ENCODE data around the gene TBX5. TPM values are rescaled to one million over a fixed set of nuclear protein-coding genes. Genes with fewer than 3 reads are reported as not detected.

TBX5 gene
- total RNA-seq, 1 donor from 2014 or later: not detected

DNA sequence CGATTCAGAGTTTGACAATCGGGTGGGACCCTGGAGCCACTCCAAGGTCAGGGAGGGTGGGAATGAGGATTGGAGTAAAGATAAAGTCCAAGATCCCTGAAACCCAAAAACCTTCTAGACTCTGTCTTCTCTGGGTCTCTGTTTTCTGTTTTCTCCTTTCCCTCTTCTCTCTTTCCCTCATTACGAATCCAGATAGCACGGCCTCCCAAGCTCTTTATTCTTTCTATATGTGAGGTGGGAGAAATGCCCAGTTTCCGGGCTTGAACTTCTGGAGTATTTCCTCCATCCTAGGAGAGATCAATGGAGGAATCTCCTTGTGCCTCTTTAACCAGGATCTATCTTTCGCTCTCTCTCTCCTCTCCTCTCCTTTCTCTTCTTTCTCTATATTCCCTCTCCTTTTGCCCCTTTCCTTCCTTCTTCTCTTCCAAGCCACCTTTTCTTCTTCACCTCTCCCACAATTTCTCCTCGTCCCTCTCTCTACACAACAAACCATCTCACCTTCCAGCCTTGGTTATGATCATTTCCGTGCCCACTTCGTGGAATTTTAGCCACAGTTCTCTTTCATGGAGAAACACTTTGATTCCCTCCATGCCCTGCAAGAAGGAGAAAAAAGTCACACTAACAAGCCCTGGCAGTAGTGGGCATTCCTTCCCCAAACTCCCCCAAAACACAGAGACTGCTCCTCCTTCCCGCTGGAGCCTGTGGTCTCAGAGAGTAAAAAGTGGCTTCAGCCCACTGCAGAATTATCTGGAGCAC is 4.4 kb downstream of the TBX5 start:
- TF ChIP-seq CTCF (IDR thresholded peaks at IDR 0.05): no peak
- no peak for TF ChIP-seq POLR2A (IDR thresholded peaks at IDR 0.05)
- TF ChIP-seq POLR2AphosphoS5 (IDR thresholded peaks at IDR 0.05; ENCODE audit: insufficient read depth in 1 of 2, low read depth in 1 of 2): no peak
- H3K4me1 ChIP-seq: peaks cover 9% of the 10 kb centered on the region
- DNase-seq (ENCODE audit: extremely low spot score in 2 of 2): no peak
- no peaks in the 10 kb centered on the region for H3K36me3 ChIP-seq
- H3K9me3 ChIP-seq: no peaks in the 10 kb centered on the region
- peaks cover 8% of the 10 kb centered on the region for H3K27me3 ChIP-seq
- H3K4me3 ChIP-seq: no peak overlapping the region
- H3K27ac ChIP-seq: no peak overlapping the region
- intact Hi-C loops (cut with DNase I): no loop called here

GRCh38 chr12:114400925-114401324 is 5.0 kb downstream of the TBX5 start:
- Histone ChIP-seq H3K9me3 (no peaks in the 10 kb centered on the region), H3K4me3 (no peak overlapping the region), H3K27ac (no peak overlapping the region), H3K27me3 (peaks cover 14% of the 10 kb centered on the region), H3K4me1 (peaks cover 10% of the 10 kb centered on the region), H3K36me3 (no peaks in the 10 kb centered on the region)
- intact Hi-C loops (cut with DNase I): no loop called here
- no peak for DNase-seq (ENCODE audit: extremely low spot score in 2 of 2)
- TF ChIP-seq POLR2A (IDR thresholded peaks at IDR 0.05) (no peak), CTCF (IDR thresholded peaks at IDR 0.05) (no peak), POLR2AphosphoS5 (IDR thresholded peaks at IDR 0.05; ENCODE audit: insufficient read depth in 1 of 2, low read depth in 1 of 2) (no peak)

DNA sequence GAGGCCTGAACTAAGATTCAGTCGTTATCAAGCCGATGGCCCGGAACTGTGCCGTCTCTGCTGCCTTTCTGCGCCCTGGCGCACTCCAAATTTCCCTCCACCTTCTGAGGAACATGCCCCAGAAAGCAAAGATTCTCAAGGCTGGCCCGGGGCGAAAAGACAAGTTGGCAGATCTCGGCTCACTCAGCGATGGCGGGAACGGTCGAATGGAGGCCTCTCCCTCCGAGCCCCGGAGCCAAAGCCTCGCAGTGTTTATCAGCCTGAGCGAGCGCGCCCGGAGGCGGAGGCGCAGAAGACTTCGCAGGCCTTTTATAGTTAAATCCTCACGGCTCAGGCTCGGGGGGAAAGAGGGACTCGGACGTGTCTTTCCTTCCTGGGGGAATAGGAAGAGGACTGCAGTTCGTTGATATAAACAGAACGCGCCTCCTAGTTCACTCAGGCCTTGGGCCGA is 5.6 kb downstream of the TBX5 start:
- DNase-seq (ENCODE audit: extremely low spot score in 2 of 2): no peak
- H3K9me3 ChIP-seq: no peaks in the 10 kb centered on the region
- H3K4me1 ChIP-seq: peaks cover 10% of the 10 kb centered on the region
- intact Hi-C loops (cut with DNase I): no loop called here
- H3K27ac ChIP-seq: no peak overlapping the region
- no peaks in the 10 kb centered on the region for H3K36me3 ChIP-seq
- no peak overlapping the region for H3K4me3 ChIP-seq
- peaks cover 14% of the 10 kb centered on the region for H3K27me3 ChIP-seq
- TF ChIP-seq POLR2AphosphoS5 (IDR thresholded peaks at IDR 0.05; ENCODE audit: insufficient read depth in 1 of 2, low read depth in 1 of 2) (no peak), CTCF (IDR thresholded peaks at IDR 0.05) (no peak), POLR2A (IDR thresholded peaks at IDR 0.05) (no peak)

DNA sequence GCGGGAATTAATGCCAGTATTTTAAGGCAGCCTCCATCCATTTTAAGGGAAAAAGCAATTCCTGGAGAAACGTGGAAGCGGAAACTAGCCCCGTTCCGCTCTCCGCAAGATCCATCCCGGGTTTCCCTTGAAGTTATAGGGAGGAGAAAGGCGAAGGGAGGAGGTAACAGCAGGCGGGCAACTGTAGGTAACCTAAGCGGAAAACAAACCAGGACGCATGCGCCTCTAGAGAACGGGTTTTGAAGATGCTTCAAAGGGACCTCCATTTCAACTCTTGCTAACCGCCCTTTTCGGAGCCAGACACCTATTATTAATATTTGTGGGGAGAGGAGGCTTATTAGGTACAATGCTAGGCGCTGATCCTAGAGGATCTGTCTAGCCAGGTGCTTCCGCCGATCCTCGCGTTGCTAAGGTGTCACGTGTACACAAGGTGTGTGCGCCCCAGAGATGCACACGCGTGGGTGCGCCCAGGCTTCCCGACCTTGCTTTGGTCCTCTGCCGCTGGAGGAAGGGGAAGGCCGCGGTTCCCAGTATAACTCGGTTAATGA is 6.2 kb downstream of the TBX5 start:
- H3K9me3 ChIP-seq: no peaks in the 10 kb centered on the region
- H3K27ac ChIP-seq: no peak overlapping the region
- no peak for DNase-seq (ENCODE audit: extremely low spot score in 2 of 2)
- H3K36me3 ChIP-seq: no peaks in the 10 kb centered on the region
- peaks cover 8% of the 10 kb centered on the region for H3K4me1 ChIP-seq
- no peak overlapping the region for H3K4me3 ChIP-seq
- intact Hi-C loops (cut with DNase I): no loop called here
- TF ChIP-seq POLR2AphosphoS5 (IDR thresholded peaks at IDR 0.05; ENCODE audit: insufficient read depth in 1 of 2, low read depth in 1 of 2): no peak
- TF ChIP-seq CTCF (IDR thresholded peaks at IDR 0.05): no peak
- TF ChIP-seq POLR2A (IDR thresholded peaks at IDR 0.05): no peak
- peaks cover 14% of the 10 kb centered on the region for H3K27me3 ChIP-seq

Measured in vagina (tissue), 2 donors.